Measurements from ENCODE around the gene EIF2B4. TPM values are rescaled to one million over a fixed set of nuclear protein-coding genes. Genes with fewer than 3 reads are reported as not detected.
A peak's percentile ranks its signal among the peaks of the same experiment; 100 is the strongest.
"Not testable (repeated sequence)": the region's sequence is repeated elsewhere in the genome, so short reads cannot be mapped to it uniquely, and the experiment has no call there.

The EIF2B4 gene
- polyA plus RNA-seq, 3 donors from 2014 or later: 21.3 to 33.1 (median 24.7) TPM

GRCh38 chr2:27373567-27373966, 3.4 kb upstream of the EIF2B4 start:
- no peaks in the 10 kb centered on the region for H3K9me3 Mint-ChIP-seq
- peaks cover 0 to 36% (median 16%) of the 10 kb centered on the region in 3 donors for H3K36me3 Mint-ChIP-seq
- no peak overlapping the region for H3K4me3 Mint-ChIP-seq

GRCh38 chr2:27372937-27373336, 2.8 kb upstream of the EIF2B4 start:
- H3K4me3 Mint-ChIP-seq: peak overlapping the region in 4 of 5 donors; percentile 18 to 64 (median 37)
- DNase-seq: no peak
- H3K36me3 Mint-ChIP-seq: peaks cover 0 to 36% (median 16%) of the 10 kb centered on the region in 3 donors

More at GRCh38 chr2:27373567-27373966, 3.4 kb upstream of the EIF2B4 start:
- no peak for DNase-seq
- Mint-ChIP-seq H3K27ac (peak overlapping the region in 1 of 6 donors; percentile 43), H3K27me3 (ENCODE audit: low read depth in 3 of 3) (peaks cover 4 to 8% (median 4%) of the 10 kb centered on the region in 3 donors), H3K4me1 (peaks cover 41% of the 10 kb centered on the region in 2 donors)

GRCh38 chr2:27370816-27371620, 880 bp upstream of the EIF2B4 start:
- DNase-seq: peak; percentile 41 to 47 (median 45)
- peak overlapping the region; percentile 95 to 99 (median 96) for H3K4me3 Mint-ChIP-seq
- H3K9me3 Mint-ChIP-seq: no peaks in the 10 kb centered on the region
- H3K27me3 Mint-ChIP-seq (ENCODE audit: low read depth in 3 of 3): peaks cover 4 to 8% (median 4%) of the 10 kb centered on the region in 3 donors
- H3K4me1 Mint-ChIP-seq: peaks cover 45 to 51% of the 10 kb centered on the region in 2 donors
- H3K27ac Mint-ChIP-seq: peak overlapping the region; percentile 90 to 98 (median 94)
- peaks cover 0 to 40% (median 20%) of the 10 kb centered on the region in 3 donors for H3K36me3 Mint-ChIP-seq

More at GRCh38 chr2:27372937-27373336, 2.8 kb upstream of the EIF2B4 start:
- no peaks in the 10 kb centered on the region for H3K9me3 Mint-ChIP-seq
- peak overlapping the region; percentile 53 to 98 (median 76) for H3K27ac Mint-ChIP-seq
- peaks cover 4 to 8% (median 4%) of the 10 kb centered on the region in 3 donors for H3K27me3 Mint-ChIP-seq (ENCODE audit: low read depth in 3 of 3)
- peaks cover 43 to 46% of the 10 kb centered on the region in 2 donors for H3K4me1 Mint-ChIP-seq

- H3K4me1 Mint-ChIP-seq: peaks cover 45 to 51% of the 10 kb centered on the region in 2 donors
- H3K4me3 Mint-ChIP-seq: peak overlapping the region; percentile 94 to 99 (median 95)
- peak overlapping the region; percentile 90 to 100 (median 96) for H3K27ac Mint-ChIP-seq
Observed at GRCh38 chr2:27369471-27370025, 590 bp downstream of the EIF2B4 start.

GRCh38 chr2:27363933-27364332, 6.2 kb downstream of the EIF2B4 start:
- Mint-ChIP-seq H3K27ac (peak overlapping the region in 1 of 6 donors; percentile 35), H3K27me3 (ENCODE audit: low read depth in 3 of 3) (peaks cover 0 to 2% (median 0%) of the 10 kb centered on the region in 3 donors), H3K9me3 (no peaks in the 10 kb centered on the region), H3K4me3 (no peak overlapping the region), H3K36me3 (peaks cover 0 to 12% (median 7%) of the 10 kb centered on the region in 3 donors), H3K4me1 (peaks cover 10 to 14% of the 10 kb centered on the region in 2 donors)
- no peak for DNase-seq

More at GRCh38 chr2:27369471-27370025, 590 bp downstream of the EIF2B4 start:
- Mint-ChIP-seq H3K9me3 (no peaks in the 10 kb centered on the region), H3K36me3 (peaks cover 0 to 27% (median 11%) of the 10 kb centered on the region in 3 donors), H3K27me3 (ENCODE audit: low read depth in 3 of 3) (peaks cover 4 to 8% (median 4%) of the 10 kb centered on the region in 3 donors)
- no peak for DNase-seq

- H3K9me3 Mint-ChIP-seq: no peaks in the 10 kb centered on the region
- H3K27me3 Mint-ChIP-seq (ENCODE audit: low read depth in 3 of 3): peaks cover 0 to 3% (median 0%) of the 10 kb centered on the region in 3 donors
- H3K4me3 Mint-ChIP-seq: no peak overlapping the region
- peaks cover 12 to 14% of the 10 kb centered on the region in 2 donors for H3K4me1 Mint-ChIP-seq
- no peak for DNase-seq
- peaks cover 0 to 12% (median 7%) of the 10 kb centered on the region in 3 donors for H3K36me3 Mint-ChIP-seq
- H3K27ac Mint-ChIP-seq: peak overlapping the region in 2 of 6 donors; percentile 9 to 12
Observed at GRCh38 chr2:27362678-27363420, 7.3 kb downstream of the EIF2B4 start.

GRCh38 chr2:27356382-27357181, 13.6 kb downstream of the EIF2B4 start, which contains the start of gene GTF3C2:
Gene GTF3C2 (minus strand): TSS chr2:27356764. CDS start chr2:27343554, 13,210 bp downstream.
- Mint-ChIP-seq H3K4me1 (peaks cover 47 to 62% of the 10 kb centered on the region in 2 donors), H3K9me3 (no peaks in the 10 kb centered on the region)

GRCh38 chr2:27356056-27356381, 14.1 kb downstream of the EIF2B4 start:
- peak overlapping the region; percentile 92 to 100 (median 98) for H3K4me3 Mint-ChIP-seq
- H3K27me3 Mint-ChIP-seq (ENCODE audit: low read depth in 3 of 3): peaks cover 6 to 12% (median 7%) of the 10 kb centered on the region in 3 donors
- DNase-seq: no peak
- no peaks in the 10 kb centered on the region for H3K36me3 Mint-ChIP-seq
- no peaks in the 10 kb centered on the region for H3K9me3 Mint-ChIP-seq
- H3K27ac Mint-ChIP-seq: peak overlapping the region; percentile 94 to 100 (median 98)
- H3K4me1 Mint-ChIP-seq: peaks cover 48 to 63% of the 10 kb centered on the region in 2 donors

More at GRCh38 chr2:27356382-27357181, 13.6 kb downstream of the EIF2B4 start, which contains the start of gene GTF3C2:
- DNase-seq: peak; percentile 94
- H3K4me3 Mint-ChIP-seq: peak within 1 kb of the TSS; percentile 92 to 100 (median 98)
- H3K27ac Mint-ChIP-seq: peak within 1 kb of the TSS; percentile 94 to 100 (median 98)
- H3K36me3 Mint-ChIP-seq: no peaks in the 10 kb centered on the region
- peaks cover 6 to 12% (median 7%) of the 10 kb centered on the region in 3 donors for H3K27me3 Mint-ChIP-seq (ENCODE audit: low read depth in 3 of 3)

- no peak for DNase-seq
- peak overlapping the region in 3 of 5 donors; percentile 38 to 100 (median 38) for H3K4me3 Mint-ChIP-seq
- H3K27me3 Mint-ChIP-seq (ENCODE audit: low read depth in 3 of 3): peaks cover 6 to 12% (median 7%) of the 10 kb centered on the region in 3 donors
- peak overlapping the region in 4 of 6 donors; percentile 5 to 100 (median 55) for H3K27ac Mint-ChIP-seq
- no peaks in the 10 kb centered on the region for H3K9me3 Mint-ChIP-seq
- H3K36me3 Mint-ChIP-seq: no peaks in the 10 kb centered on the region
- H3K4me1 Mint-ChIP-seq: peaks cover 52 to 71% of the 10 kb centered on the region in 2 donors
Observed at GRCh38 chr2:27354597-27354927, 15.6 kb downstream of the EIF2B4 start.

GRCh38 chr2:27353762-27354596, 16.2 kb downstream of the EIF2B4 start:
- peak overlapping the region in 3 of 6 donors; percentile 5 to 62 (median 50) for H3K27ac Mint-ChIP-seq
- H3K36me3 Mint-ChIP-seq: no peaks in the 10 kb centered on the region
- H3K27me3 Mint-ChIP-seq (ENCODE audit: low read depth in 3 of 3): peaks cover 6 to 12% (median 7%) of the 10 kb centered on the region in 3 donors
- DNase-seq: no peak
- H3K4me3 Mint-ChIP-seq: peak overlapping the region in 4 of 5 donors; percentile 30 to 38 (median 36)
- H3K4me1 Mint-ChIP-seq: peaks cover 54 to 76% of the 10 kb centered on the region in 2 donors
- H3K9me3 Mint-ChIP-seq: no peaks in the 10 kb centered on the region

GRCh38 chr2:27353386-27353761, 16.8 kb downstream of the EIF2B4 start:
- not testable (repeated sequence) for H3K9me3 Mint-ChIP-seq, DNase-seq, H3K4me3 Mint-ChIP-seq, H3K36me3 Mint-ChIP-seq
- Mint-ChIP-seq H3K4me1 (peaks cover 51 to 72% of the 10 kb centered on the region in 2 donors), H3K27ac (peak overlapping the region in 1 of 6 donors; percentile 62), H3K27me3 (ENCODE audit: low read depth in 3 of 3) (peaks cover 6 to 12% (median 7%) of the 10 kb centered on the region in 3 donors)

All from immature natural killer cell (primary cell).